Panc1 (cell line): ENCODE measurements around the gene NOP53. TPM values are rescaled to one million over a fixed set of nuclear protein-coding genes. Genes with fewer than 3 reads are reported as not detected.
"Not testable (repeated sequence)": the region's sequence is repeated elsewhere in the genome, so short reads cannot be mapped to it uniquely, and the experiment has no call there.

Experiments used
- ATAC-seq: fragments of 200-7000 bp; cut with Tn5 transposase; 2 replicates; pipeline ENCODE4 v1.9.1; 2020; ENCODE audit warnings: mild to moderate bottlenecking, moderate library complexity
- BruUV-seq: library from RNA; stranded (reverse); fragments of 400-500 nt; replicated peaks from 2 replicates; lab custom pipeline; 2021; lab: Mats Ljungman, UMichigan
- CTCF ChIA-PET: fragments of 300-600 bp; sonication (Branson Sonifier 250); formaldehyde crosslinking; loops from one replicate; lab custom pipeline; 2022; ENCODE audit warnings: antibody characterized with exemption; lab: Charles Lee
- POLR2A ChIA-PET: fragments of 300-600 bp; sonication (Branson Sonifier 250); formaldehyde crosslinking; loops from one replicate; lab custom pipeline; 2022; ENCODE audit warnings: antibody characterized with exemption; lab: Charles Lee
- DNase-seq: peaks from one replicate; pipeline ENCODE4 v3.0.0-alpha.2; 2010; ENCODE audit warnings: low read depth, low spot score
- H3K27ac ChIP-seq: 2 replicates; pipeline ENCODE4 v1.5.1; 2011; ENCODE audit warnings: mild to moderate bottlenecking, low read length, inconsistent platforms
- H3K27me3 ChIP-seq: fragments of 200-500 bp; sonication (Bioruptor generic); 2 replicates; pipeline ENCODE4 v1.6.0; 2014; ENCODE audit warnings: low read length, inconsistent platforms; ENCODE audit not compliant: control insufficient read depth, insufficient read depth
- H3K36me3 ChIP-seq: fragments of 200-500 bp; sonication (Bioruptor generic); 2 replicates; pipeline ENCODE4 v1.5.1; 2014; ENCODE audit warnings: inconsistent platforms, mild to moderate bottlenecking, low read length, moderate library complexity; ENCODE audit not compliant: control insufficient read depth, insufficient read depth
- H3K4me1 ChIP-seq: 2 replicates; pipeline ENCODE4 v1.5.1; 2011; ENCODE audit warnings: inconsistent platforms, mild to moderate bottlenecking, low read length, moderate library complexity; ENCODE audit not compliant: control insufficient read depth, insufficient read depth
- H3K4me3 ChIP-seq, 2 experiments: 2 replicates each; pipeline ENCODE4 v1.5.1; 2011 to 2012; ENCODE audit warnings: low read depth in 2 of 2, low read length in 2 of 2, mild to moderate bottlenecking in 2 of 2, inconsistent platforms in 1 of 2, moderate library complexity in 1 of 2
- H3K9me3 ChIP-seq: fragments of 200-500 bp; sonication (Bioruptor generic); 2 replicates; pipeline ENCODE4 v1.5.1; 2014; ENCODE audit warnings: low read depth, mild to moderate bottlenecking, inconsistent platforms, low read length, moderate library complexity; ENCODE audit not compliant: control insufficient read depth, insufficient read depth
- CTCF ChIP-seq: fragments of 450-650 bp; IDR thresholded peaks from 2 replicates; pipeline ENCODE4 v1.5.1; 2017; ENCODE audit warnings: mild to moderate bottlenecking
- POLR2AphosphoS5 ChIP-seq: IDR thresholded peaks from 2 replicates; pipeline ENCODE4 v1.6.1; 2012; ENCODE audit warnings: mild to moderate bottlenecking, low read depth, low read length, moderate library complexity
- SIN3A ChIP-seq: IDR thresholded peaks from 2 replicates; pipeline ENCODE4 v1.6.1; 2012; ENCODE audit warnings: low read depth, mild to moderate bottlenecking, low read length, moderate library complexity, borderline replicate concordance; ENCODE audit not compliant: insufficient read depth
- TCF7L2 ChIP-seq: IDR thresholded peaks from 2 replicates; pipeline ENCODE4 v1.6.1; 2011; ENCODE audit warnings: mild to moderate bottlenecking, low read depth, low read length, inconsistent platforms
- in situ Hi-C: cut with HindIII; loops from 2 replicates; pipeline ENCODE4 v1.10.0; 2016; ENCODE audit warnings: low sequenced_read_pairs, low pct_unique_long_range_greater_than_20kb
- intact Hi-C: fragments of 100-400 bp; cut with micrococcal nuclease; formaldehyde crosslinking; loops from one replicate; pipeline ENCODE4 v1.10.0; 2022; ENCODE audit not compliant: unreplicated experiment
- total RNA-seq: library from RNA; stranded (reverse); gene quantifications from one replicate; pipeline ENCODE4 v1.2.1, GENCODE V29; 2021; ENCODE audit not compliant: unreplicated experiment
- TF ChIP-seq, protein P1 (sequence below), 2 experiments: IDR thresholded peaks; 2 replicates each; pipeline ENCODE4 v1.6.1; 2011 to 2012; ENCODE audit warnings: low read depth in 2 of 2, control low read depth in 1 of 2, low read length in 1 of 2, mild to moderate bottlenecking in 1 of 2, moderate library complexity in 1 of 2; ENCODE audit not compliant: insufficient read depth in 1 of 2

NOP53 gene
- total RNA-seq, 1 experiment from 2014 or later, result 64.3 TPM

- TF ChIP-seq CTCF (no peak), SIN3A (no peak), TCF7L2 (no peak), POLR2AphosphoS5 (no peak)
- TF ChIP-seq, protein P1, sequence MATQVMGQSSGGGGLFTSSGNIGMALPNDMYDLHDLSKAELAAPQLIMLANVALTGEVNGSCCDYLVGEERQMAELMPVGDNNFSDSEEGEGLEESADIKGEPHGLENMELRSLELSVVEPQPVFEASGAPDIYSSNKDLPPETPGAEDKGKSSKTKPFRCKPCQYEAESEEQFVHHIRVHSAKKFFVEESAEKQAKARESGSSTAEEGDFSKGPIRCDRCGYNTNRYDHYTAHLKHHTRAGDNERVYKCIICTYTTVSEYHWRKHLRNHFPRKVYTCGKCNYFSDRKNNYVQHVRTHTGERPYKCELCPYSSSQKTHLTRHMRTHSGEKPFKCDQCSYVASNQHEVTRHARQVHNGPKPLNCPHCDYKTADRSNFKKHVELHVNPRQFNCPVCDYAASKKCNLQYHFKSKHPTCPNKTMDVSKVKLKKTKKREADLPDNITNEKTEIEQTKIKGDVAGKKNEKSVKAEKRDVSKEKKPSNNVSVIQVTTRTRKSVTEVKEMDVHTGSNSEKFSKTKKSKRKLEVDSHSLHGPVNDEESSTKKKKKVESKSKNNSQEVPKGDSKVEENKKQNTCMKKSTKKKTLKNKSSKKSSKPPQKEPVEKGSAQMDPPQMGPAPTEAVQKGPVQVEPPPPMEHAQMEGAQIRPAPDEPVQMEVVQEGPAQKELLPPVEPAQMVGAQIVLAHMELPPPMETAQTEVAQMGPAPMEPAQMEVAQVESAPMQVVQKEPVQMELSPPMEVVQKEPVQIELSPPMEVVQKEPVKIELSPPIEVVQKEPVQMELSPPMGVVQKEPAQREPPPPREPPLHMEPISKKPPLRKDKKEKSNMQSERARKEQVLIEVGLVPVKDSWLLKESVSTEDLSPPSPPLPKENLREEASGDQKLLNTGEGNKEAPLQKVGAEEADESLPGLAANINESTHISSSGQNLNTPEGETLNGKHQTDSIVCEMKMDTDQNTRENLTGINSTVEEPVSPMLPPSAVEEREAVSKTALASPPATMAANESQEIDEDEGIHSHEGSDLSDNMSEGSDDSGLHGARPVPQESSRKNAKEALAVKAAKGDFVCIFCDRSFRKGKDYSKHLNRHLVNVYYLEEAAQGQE (IDR thresholded peaks at IDR 0.05; ENCODE audit: insufficient read depth in 1 of 2, low read depth in 2 of 2, low read length in 1 of 2), result no peak
- intact Hi-C loops, result no loop called here
- POLR2A ChIA-PET, result no interaction called here
These were observed 17.4 kb downstream of the NOP53 start for GRCh38 chr19:47762615-47763308.

GRCh38 chr19:47764705-47765104, 19.4 kb downstream of the NOP53 start:
- BruUV-seq, H3K4me3 ChIP-seq, intact Hi-C loops, H3K4me1 ChIP-seq, H3K27ac ChIP-seq, in situ Hi-C loops, ATAC-seq, H3K27me3 ChIP-seq, H3K9me3 ChIP-seq, H3K36me3 ChIP-seq, DNase-seq: not testable (repeated sequence)
- CTCF ChIA-PET, result interaction anchor here (0.6 to 1.1 kb wide), 3 partner anchors 25 to 92 kb away, joined by 3 to 4 read pairs (median 3); no protein-coding TSS in a partner anchor
- POLR2A ChIA-PET, result interaction anchor here (0.6 kb wide), 1 partner anchor 11 kb away, joined by 5 read pairs; no protein-coding TSS in a partner anchor

More at GRCh38 chr19:47762615-47763308, 17.4 kb downstream of the NOP53 start:
- in situ Hi-C loops, result no loop called here
- no peak overlapping the region for H3K27ac ChIP-seq
- ATAC-seq (no peak), DNase-seq (no peak)
- no peaks in the 10 kb centered on the region for H3K36me3 ChIP-seq
- no peaks in the 10 kb centered on the region for H3K4me1 ChIP-seq
- BruUV-seq, result no TSS peak
- no peak overlapping the region for H3K4me3 ChIP-seq
- H3K9me3 ChIP-seq, result no peaks in the 10 kb centered on the region
- no peaks in the 10 kb centered on the region for H3K27me3 ChIP-seq
- CTCF ChIA-PET, result interaction anchor here (0.7 kb wide), 1 partner anchor 24 kb away, joined by 4 read pairs; no protein-coding TSS in a partner anchor
